NCI-H2171 (cell line): ENCODE data around the gene ZNF804B.

Experiments
- DNase-seq: peaks from one replicate; lab custom pipeline; 2025; lab: John Stamatoyannopoulos, UW

The ZNF804B gene

GRCh38 chr7:88759230-88760135 is at the start of gene ZNF804B:
Gene ZNF804B, plus strand, starts transcription at chr7:88759700. Its CDS starts 277 bp downstream, at chr7:88759977.
- DNase-seq, result no peak

GRCh38 chr7:88735920-88736319 is 23.6 kb upstream of the ZNF804B start:
- no peak for DNase-seq

GRCh38 chr7:88737632-88738031 is 21.9 kb upstream of the ZNF804B start:
- no peak for DNase-seq

GRCh38 chr7:88746126-88746525 is 13.4 kb upstream of the ZNF804B start:
- no peak for DNase-seq

- no peak for DNase-seq
Observed at GRCh38 chr7:88756802-88757201, 2.7 kb upstream of the ZNF804B start.

DNA sequence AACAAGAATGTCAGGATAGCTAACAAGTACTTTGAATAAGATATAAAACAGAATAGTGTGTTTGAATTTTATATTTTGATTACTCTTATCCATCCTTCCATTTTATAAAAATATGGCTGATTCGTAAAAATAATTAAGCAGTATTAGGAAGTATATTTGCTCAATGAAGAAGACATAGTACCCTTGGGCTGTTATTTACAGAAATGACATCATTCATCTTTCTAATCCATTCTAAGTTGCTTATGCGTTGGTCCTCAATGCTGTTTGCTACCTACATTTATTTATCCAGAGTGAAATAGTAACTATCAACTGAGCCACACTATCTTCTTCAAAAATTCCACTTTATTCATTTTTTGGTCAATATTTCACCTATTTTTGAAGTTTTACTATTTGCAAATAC is 2.1 kb upstream of the ZNF804B start:
- no peak for DNase-seq

DNA sequence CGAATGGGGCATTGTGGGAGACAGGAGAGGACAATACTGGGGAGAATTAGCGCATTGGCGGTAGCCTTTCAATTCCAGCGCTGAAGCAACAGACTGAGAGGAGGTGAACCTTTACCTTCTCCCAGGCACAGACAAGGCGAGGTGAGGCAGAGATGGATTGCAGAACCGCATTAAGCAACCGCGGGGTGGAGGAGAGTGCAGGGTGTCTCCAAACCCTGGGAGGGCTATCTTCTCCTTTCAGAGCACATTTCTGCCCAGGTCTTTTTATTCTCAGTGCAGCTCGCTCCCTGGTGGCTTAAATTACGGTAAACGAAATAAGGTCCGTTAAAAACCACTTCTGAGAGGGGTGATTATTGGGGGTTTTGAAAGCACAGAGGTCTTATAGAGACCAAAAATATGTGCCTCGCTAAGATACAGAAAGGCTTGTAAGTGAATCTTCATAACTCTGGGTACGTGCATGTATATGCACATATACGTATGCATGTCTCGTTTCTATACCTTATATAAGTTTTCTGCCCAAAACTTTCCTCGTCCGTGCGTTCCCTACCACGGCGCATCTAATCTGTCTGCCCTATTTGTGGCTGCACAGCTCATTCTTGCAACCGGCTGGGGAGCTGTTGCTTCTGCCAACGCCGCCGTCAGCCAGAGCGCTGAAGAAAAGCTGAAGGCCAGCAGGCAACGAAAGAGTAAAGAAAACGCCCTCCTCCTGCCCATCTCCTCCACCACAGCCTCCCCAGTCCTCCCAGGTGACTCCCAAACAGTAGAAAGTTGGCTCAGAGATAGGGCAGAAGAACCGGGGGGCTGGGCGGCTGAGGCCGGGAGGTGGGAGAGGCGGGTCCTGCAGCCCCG is 895 bp upstream of the ZNF804B start:
- no peak for DNase-seq

DNA sequence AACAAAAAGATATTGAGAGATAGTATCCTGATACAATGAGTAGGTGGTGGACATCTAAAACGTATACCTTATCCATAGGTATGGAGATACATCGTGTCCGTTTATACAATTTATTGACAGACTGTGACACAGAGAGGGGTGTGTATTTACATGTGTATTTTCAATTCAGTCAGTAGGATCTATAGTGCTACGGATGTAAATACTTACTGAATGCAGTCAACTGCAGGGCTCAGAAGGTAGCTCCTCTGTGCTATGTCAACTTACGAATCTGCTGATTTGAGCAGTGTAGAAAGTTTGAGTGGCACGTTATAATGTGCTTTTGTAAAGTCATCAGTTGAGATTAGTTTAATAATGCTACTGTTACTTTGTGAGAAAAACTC is 626 bp downstream of the ZNF804B start:
- DNase-seq, result no peak

DNA sequence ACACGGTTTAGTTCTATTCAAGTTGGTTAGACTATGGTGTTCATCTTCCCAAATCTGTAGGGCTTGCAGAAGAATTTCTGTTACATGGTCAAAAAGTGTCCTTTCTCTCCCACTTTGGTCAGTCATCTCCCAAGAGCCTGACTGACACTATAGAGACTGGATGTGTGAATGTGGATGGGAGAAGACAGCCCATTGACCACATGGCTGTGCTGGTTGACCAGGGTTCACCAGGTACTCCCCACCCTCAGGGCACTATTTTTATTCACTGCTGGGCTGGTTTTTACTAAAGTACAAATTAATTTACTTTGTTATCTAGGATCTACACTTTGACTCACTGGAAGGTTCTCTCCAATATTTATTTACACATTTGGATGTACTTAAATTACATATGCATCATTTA is 2.3 kb downstream of the ZNF804B start:
- DNase-seq, result no peak

- DNase-seq, result no peak
Observed at GRCh38 chr7:88771417-88771816, 11.9 kb downstream of the ZNF804B start.

DNA sequence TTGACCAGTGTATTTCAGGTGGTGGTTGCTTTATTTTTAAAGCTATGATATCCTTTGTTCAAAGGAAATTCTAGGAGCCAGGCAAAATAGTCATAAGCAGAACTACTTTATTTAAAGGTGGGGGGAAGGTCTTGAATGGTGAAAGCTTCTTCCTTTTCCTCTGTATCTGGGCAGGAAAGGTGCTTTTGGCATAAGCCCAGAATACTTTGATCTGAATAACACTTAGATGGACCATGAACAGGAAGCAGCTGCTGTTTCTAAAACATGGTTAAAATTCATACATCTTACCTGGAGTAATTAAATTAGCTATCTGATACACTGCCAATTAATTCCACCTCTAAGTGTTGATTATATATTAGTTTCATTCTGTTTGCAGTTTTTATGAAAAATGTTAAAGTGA is 13.3 kb downstream of the ZNF804B start:
- no peak for DNase-seq

- no peak for DNase-seq
Observed at GRCh38 chr7:88775838-88776237, 16.3 kb downstream of the ZNF804B start.

DNA sequence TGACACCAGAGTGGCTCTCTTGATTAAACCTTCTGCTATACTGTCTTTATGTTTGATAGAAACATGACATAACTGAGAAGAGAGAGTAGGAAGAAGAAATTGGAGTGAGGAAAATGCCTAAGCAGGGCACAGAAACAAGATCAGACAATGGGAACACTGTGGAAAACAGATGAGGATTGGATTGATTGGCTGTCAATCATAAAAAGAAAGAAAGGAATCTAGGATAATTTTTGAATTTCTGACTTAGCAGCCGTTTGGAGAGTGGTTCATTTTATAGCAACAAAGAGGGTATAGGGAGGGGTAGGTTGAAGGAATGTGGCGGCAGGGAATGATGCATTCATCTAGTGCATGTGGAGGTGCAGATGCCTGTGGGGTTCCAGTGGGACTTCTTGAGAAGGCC is 28.3 kb downstream of the ZNF804B start:
- DNase-seq, result no peak

DNA sequence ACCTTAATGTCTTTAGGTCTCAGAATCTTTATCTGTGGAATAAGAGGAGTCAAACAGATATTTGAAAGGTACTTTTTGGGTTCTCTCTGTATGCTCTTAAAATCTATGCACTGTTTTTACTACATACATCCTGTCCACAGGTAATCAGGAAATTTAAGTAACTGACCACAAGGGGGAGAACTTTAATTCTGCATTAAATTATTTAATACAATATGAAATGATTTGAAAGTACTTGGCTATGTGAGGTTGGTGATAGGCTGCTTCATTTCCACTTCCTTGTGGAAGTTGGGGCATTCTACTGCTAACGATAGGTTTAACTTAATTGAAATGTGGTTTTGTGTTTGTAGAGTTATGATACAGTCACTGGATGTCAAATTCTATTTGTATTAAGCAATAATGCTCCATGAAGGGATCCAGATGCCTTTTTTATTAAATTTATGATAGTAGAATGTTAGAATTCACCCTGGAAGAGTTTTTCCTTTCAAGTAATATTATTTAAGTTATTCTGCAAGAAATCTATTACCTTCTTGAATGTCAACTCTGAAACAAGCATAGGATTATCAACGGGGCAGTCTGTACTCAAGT is 30.1 kb downstream of the ZNF804B start:
- DNase-seq, result no peak

DNA sequence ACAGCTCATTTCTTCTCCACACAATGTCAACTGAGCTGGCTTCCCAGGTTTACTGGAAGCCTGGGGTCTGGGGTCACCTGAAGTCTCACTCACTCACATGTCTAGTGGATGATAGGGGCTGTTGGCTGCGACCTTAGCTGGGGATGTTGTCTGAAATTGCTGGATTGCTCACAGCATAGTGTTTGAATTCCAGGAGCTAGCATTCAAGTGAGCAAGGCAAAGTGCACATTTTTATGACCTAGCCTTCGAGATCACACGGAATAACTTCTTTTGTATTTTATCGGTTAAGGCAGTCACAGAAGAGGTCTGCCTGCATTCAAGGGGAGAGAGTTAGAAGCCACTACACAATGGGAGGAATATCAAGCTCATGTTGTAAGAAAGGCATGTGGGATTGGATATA is 32.4 kb downstream of the ZNF804B start:
- no peak for DNase-seq

DNA sequence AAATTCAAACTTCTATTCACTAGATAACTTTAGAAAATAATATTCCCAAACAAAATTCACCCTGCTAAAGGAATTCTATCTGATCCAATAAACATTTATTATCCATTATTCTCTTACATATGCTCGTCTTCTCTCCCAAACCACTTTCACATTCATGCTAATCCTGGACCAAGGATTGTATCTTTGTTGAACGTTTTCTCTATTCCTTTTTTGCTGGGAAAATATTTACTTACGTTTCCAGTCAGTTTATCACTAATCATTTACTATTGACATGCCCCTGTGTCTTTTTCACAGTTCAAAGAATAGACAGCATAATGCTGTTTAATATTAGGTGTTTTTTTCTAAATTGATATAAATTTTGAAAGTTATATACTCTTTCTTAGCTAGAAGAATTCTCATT is 32.9 kb downstream of the ZNF804B start:
- DNase-seq, result no peak

DNA sequence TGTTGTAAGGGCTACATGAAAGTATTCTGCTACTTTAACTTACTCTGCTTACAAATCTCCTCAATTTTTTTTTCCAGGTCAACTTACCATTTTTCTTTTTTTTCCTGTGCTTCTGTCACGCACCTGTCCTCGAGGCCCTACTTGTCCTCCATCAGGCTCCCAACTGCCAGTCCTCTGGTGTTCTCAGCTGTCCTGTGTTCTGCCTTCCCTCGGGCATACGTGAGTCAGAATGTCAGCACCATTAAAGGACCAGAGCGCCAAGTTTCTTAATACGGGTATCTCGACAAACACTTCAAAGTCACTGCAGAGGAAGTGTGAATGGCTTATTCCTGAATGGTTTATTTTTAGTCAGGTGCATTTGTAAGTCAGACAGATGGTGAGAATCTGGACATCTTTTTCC is 36.1 kb downstream of the ZNF804B start, which contains the start of gene TEX47:
Gene TEX47, minus strand, starts transcription at position 185 of the 400 bp plus-strand sequence. CDS start 795 bp downstream, outside the sequence.
- no peak for DNase-seq

- no peak for DNase-seq
Observed at GRCh38 chr7:88801046-88801445, 41.5 kb downstream of the ZNF804B start.

GRCh38 chr7:88806280-88807037 is 47.0 kb downstream of the ZNF804B start:
- no peak for DNase-seq

GRCh38 chr7:88818552-88818951 is 59.1 kb downstream of the ZNF804B start:
- DNase-seq, result no peak

DNA sequence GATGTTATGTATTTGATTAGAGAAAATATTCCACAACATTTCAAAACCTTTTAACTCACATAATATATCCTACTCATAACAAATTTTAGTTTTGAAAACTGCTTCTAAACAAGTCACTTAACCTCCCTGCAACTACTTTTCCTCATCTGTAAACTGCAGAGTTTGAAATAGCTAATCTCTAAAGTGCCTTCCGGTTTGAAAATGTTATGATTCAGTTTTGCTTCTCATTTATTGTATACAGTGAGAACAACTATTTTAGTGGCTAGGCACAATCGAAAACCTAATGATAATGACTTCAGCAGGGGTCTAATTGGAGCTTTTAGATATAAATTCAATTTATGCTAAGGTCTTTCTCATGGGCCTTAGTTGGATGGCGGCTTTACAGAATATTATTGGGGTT is 66.7 kb downstream of the ZNF804B start:
- DNase-seq, result no peak
